GM23248 (cell line): Measurements from ENCODE around the gene SLC9A4.

Experiments used
- EZH2 ChIP-seq: fragments of 200-600 bp; sonication (generic); IDR thresholded peaks from 2 replicates; pipeline ENCODE4 v1.6.1; 2018; ENCODE audit warnings: antibody characterized with exemption, mild to moderate bottlenecking; ENCODE audit not compliant: insufficient read depth, poor library complexity, severe bottlenecking
- EZH2phosphoT487 ChIP-seq: fragments of 200-600 bp; sonication (generic); IDR thresholded peaks from 2 replicates; pipeline ENCODE4 v1.6.1; 2018; ENCODE audit warnings: antibody characterized with exemption, moderate library complexity, mild to moderate bottlenecking, low read depth; ENCODE audit not compliant: insufficient read depth

GRCh38 chr2:102520009-102520408 is 47.0 kb downstream of the SLC9A4 start:
- TF ChIP-seq EZH2 (no peak), EZH2phosphoT487 (no peak)
